HepG2 (cell line): ENCODE measurements around the gene C2orf81. TPM values are rescaled to one million over a fixed set of nuclear protein-coding genes. Genes with fewer than 3 reads are reported as not detected.

Source experiments
- CENPX ChIP-seq: sonication (generic); formaldehyde crosslinking; IDR thresholded peaks from 2 replicates; pipeline ENCODE4 v1.9.0; 2021; ENCODE audit warnings: mild to moderate bottlenecking, missing genetic modification reagents, moderate library complexity
- DNMT3B ChIP-seq: conservative IDR thresholded peaks from 2 replicates; pipeline ENCODE4 v1.6.1; 2016; ENCODE audit warnings: missing biosample characterization, control low read depth
- MIER2 ChIP-seq: IDR thresholded peaks from 2 replicates; pipeline ENCODE4 v1.6.1; 2016; ENCODE audit warnings: missing biosample characterization, missing genetic modification reagents
- PRMT3 ChIP-seq: sonication (generic); formaldehyde crosslinking; IDR thresholded peaks from 2 replicates; pipeline ENCODE4 v1.8.1; 2022; ENCODE audit warnings: low read depth, mild to moderate bottlenecking, moderate library complexity, missing genetic modification reagents, borderline replicate concordance
- REPIN1 ChIP-seq: sonication (generic); formaldehyde crosslinking; IDR thresholded peaks from 2 replicates; pipeline ENCODE4 v1.8.0; 2022; ENCODE audit warnings: missing genetic modification reagents, low read depth, mild to moderate bottlenecking, borderline replicate concordance
- RXRA ChIP-seq: sonication (generic); formaldehyde crosslinking; IDR thresholded peaks from 2 replicates; pipeline ENCODE4 v1.5.1; 2020; ENCODE audit warnings: missing genetic modification reagents
- SMARCE1 ChIP-seq: fragments of 450-650 bp; IDR thresholded peaks from 2 replicates; pipeline ENCODE4 v1.6.1; 2017; ENCODE audit warnings: borderline replicate concordance
- SOX13 ChIP-seq, 3 experiments: fragments of 450-650 bp in 1 of 3; sonication (generic) in 1 of 3; formaldehyde crosslinking in 1 of 3; IDR thresholded peaks in 2 of 3; conservative IDR thresholded peaks in 1 of 3; 2 replicates each; pipeline versions ENCODE4 v1.5.0 to v1.6.1; 2016 to 2020; ENCODE audit warnings: antibody characterized with exemption in 1 of 3, mild to moderate bottlenecking in 1 of 3, missing compliant biosample characterization in 1 of 3, missing genetic modification reagents in 1 of 3, moderate library complexity in 1 of 3
- SP1 ChIP-seq, 2 experiments: fragments of 450-650 bp in 1 of 2; sonication (generic) in 1 of 2; formaldehyde crosslinking in 1 of 2; IDR thresholded peaks; 2 replicates each; pipeline versions ENCODE4 v1.4.0 to v1.6.1; 2016 to 2020; ENCODE audit warnings: missing genetic modification reagents in 1 of 2
- STAT5B ChIP-seq: sonication (generic); formaldehyde crosslinking; IDR thresholded peaks from 2 replicates; pipeline ENCODE4 v1.4.0; 2020; ENCODE audit warnings: missing genetic modification reagents
- ZFP36 ChIP-seq: fragments of 150-350 bp; IDR thresholded peaks from 2 replicates; pipeline ENCODE4 v1.6.1; 2018; ENCODE audit warnings: borderline replicate concordance, low read length, low read depth; ENCODE audit not compliant: partially characterized antibody
- ZFP82 ChIP-seq: sonication (generic); formaldehyde crosslinking; IDR thresholded peaks from 2 replicates; pipeline ENCODE4 v1.5.1; 2020; ENCODE audit warnings: mild to moderate bottlenecking, missing genetic modification reagents, borderline replicate concordance
- ZFYVE20 ChIP-seq: sonication (generic); formaldehyde crosslinking; IDR thresholded peaks from 2 replicates; pipeline ENCODE4 v1.8.0; 2023; ENCODE audit warnings: low read depth, mild to moderate bottlenecking, moderate library complexity, missing genetic modification reagents, borderline replicate concordance
- ZNF510 ChIP-seq: sonication (generic); formaldehyde crosslinking; IDR thresholded peaks from 2 replicates; pipeline ENCODE4 v1.4.0; 2020; ENCODE audit warnings: low read depth, mild to moderate bottlenecking, missing genetic modification reagents
- ZNF543 ChIP-seq: sonication (generic); formaldehyde crosslinking; IDR thresholded peaks from 2 replicates; pipeline ENCODE4 v1.4.0; 2020; ENCODE audit warnings: mild to moderate bottlenecking, missing genetic modification reagents
- ZNF557 ChIP-seq: sonication (generic); formaldehyde crosslinking; IDR thresholded peaks from 2 replicates; pipeline ENCODE4 v1.4.0; 2020; ENCODE audit warnings: missing genetic modification reagents
- ZNF572 ChIP-seq: sonication (generic); formaldehyde crosslinking; IDR thresholded peaks from 2 replicates; pipeline ENCODE4 v1.5.1; 2020; ENCODE audit warnings: mild to moderate bottlenecking, missing genetic modification reagents
- ZNF616 ChIP-seq: sonication (generic); formaldehyde crosslinking; IDR thresholded peaks from 2 replicates; pipeline ENCODE4 v1.5.0; 2020; ENCODE audit warnings: low read depth, mild to moderate bottlenecking, missing genetic modification reagents
- ZNF737 ChIP-seq: sonication (generic); formaldehyde crosslinking; IDR thresholded peaks from 2 replicates; pipeline ENCODE4 v1.5.0; 2020; ENCODE audit warnings: missing genetic modification reagents, mild to moderate bottlenecking, borderline replicate concordance
- polyA plus RNA-seq, 8 experiments: library from polyadenylated mRNA; depleted of rRNA in 3 of 8; stranded (reverse) in 7 of 8; unstranded in 1 of 8; fragments of >200 nt; fragmentation: Illumina TruSeq in 4 of 8; extraction: Trizol in 4 of 8; gene quantifications; 2 replicates each; pipeline versions ENCODE4 v1.2.1 to v1.2.3, GENCODE V29; 2011 to 2016; ENCODE audit warnings: low read depth in 4 of 8, missing spikeins in 1 of 8, mixed read lengths in 1 of 8; ENCODE audit not compliant: insufficient read depth in 1 of 8
- total RNA-seq, 5 experiments: library from RNA; depleted of rRNA; stranded (reverse); fragments of >200 nt; fragmentation: Illumina TruSeq; extraction: Trizol; gene quantifications; 2 replicates each; pipeline ENCODE4 v1.2.3, GENCODE V29; 2016; ENCODE audit warnings: low read depth in 1 of 5
- TF ChIP-seq, protein P1 (sequence below): fragments of 450-650 bp; IDR thresholded peaks from 2 replicates; pipeline ENCODE4 v1.6.1; 2017; ENCODE audit warnings: mild to moderate bottlenecking
- TF ChIP-seq, protein P2 (sequence below): sonication (generic); IDR thresholded peaks from 2 replicates; pipeline ENCODE4 v1.6.1; 2016; ENCODE audit warnings: low read depth, borderline replicate concordance
- TF ChIP-seq, protein P3 (sequence below): sonication (generic); formaldehyde crosslinking; IDR thresholded peaks from 2 replicates; pipeline ENCODE4 v1.4.0; 2020; ENCODE audit warnings: missing genetic modification reagents, borderline replicate concordance

C2orf81 gene
- total and polyA plus RNA-seq, 2 of the 13 experiments (the other 11 are each of a cell fraction or from before 2014, with no cell fraction given) = 0.15 to 0.17 TPM

DNA sequence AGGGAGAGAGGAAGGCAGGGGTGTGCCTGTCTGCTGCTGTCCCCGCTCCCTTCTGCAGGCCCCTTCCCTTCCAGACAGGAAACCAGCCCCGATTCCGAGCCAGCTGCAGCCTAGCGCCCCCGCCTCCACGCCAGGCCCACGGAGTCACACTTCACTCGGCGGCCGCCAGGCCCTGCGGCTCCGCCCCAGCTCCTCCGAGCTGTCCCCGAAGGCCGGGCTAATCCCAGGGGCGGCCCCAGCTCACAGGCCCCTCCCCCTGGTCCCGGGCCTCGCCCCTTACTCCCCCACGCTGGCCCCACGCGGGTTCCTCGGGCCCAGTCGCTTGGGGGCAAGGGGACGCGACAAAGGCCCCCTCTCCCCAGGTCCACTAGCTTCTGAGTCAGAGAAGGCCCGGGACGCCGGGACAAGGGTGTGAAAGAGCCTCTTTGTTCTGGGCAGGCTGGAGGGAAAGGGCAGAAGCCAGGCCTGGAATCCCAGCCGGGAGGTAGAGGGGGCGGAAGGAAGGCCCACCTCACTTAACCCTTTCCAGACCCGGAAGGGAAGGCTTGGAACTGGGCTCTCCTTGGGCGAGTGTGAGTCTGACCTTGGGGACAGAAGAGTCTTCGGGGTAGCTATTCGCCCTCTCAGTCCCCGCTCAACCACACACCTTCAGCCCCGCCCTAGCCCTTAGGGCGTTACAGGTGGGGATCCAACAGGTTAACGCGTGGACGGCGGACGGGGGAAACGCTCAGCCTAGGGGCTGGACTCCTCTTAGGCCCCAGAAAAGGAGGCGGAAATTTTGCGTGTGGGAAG, 19.2 kb upstream of the C2orf81 start (continued):
- TF ChIP-seq, protein P1, sequence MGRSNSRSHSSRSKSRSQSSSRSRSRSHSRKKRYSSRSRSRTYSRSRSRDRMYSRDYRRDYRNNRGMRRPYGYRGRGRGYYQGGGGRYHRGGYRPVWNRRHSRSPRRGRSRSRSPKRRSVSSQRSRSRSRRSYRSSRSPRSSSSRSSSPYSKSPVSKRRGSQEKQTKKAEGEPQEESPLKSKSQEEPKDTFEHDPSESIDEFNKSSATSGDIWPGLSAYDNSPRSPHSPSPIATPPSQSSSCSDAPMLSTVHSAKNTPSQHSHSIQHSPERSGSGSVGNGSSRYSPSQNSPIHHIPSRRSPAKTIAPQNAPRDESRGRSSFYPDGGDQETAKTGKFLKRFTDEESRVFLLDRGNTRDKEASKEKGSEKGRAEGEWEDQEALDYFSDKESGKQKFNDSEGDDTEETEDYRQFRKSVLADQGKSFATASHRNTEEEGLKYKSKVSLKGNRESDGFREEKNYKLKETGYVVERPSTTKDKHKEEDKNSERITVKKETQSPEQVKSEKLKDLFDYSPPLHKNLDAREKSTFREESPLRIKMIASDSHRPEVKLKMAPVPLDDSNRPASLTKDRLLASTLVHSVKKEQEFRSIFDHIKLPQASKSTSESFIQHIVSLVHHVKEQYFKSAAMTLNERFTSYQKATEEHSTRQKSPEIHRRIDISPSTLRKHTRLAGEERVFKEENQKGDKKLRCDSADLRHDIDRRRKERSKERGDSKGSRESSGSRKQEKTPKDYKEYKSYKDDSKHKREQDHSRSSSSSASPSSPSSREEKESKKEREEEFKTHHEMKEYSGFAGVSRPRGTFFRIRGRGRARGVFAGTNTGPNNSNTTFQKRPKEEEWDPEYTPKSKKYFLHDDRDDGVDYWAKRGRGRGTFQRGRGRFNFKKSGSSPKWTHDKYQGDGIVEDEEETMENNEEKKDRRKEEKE = no peak
- no peak for TF ChIP-seq ZNF737 (CRISPR knock-in tag)
- TF ChIP-seq, protein P2, sequence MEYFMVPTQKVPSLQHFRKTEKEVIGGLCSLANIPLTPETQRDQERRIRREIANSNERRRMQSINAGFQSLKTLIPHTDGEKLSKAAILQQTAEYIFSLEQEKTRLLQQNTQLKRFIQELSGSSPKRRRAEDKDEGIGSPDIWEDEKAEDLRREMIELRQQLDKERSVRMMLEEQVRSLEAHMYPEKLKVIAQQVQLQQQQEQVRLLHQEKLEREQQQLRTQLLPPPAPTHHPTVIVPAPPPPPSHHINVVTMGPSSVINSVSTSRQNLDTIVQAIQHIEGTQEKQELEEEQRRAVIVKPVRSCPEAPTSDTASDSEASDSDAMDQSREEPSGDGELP = peak; percentile 64; the same call in 1 of the 2 replicates
- TF ChIP-seq ZNF543 = peak; percentile 95
- peak; percentile 92 for TF ChIP-seq REPIN1 (CRISPR knock-in tag)
- no peak for TF ChIP-seq ZFP36
- no peak; the same call in 1 of the 2 replicates for TF ChIP-seq DNMT3B (CRISPR knock-in tag)
- TF ChIP-seq ZFYVE20 (CRISPR knock-in tag) = 0 out of 2 replicates have a peak, but pooled peaks have one; percentile 1
- TF ChIP-seq STAT5B (CRISPR knock-in tag) = no peak
- TF ChIP-seq ZFP82 (CRISPR knock-in tag) = no peak
- peak; percentile 83 for TF ChIP-seq RXRA (CRISPR knock-in tag)
- TF ChIP-seq PRMT3 (CRISPR knock-in tag) = no peak
- TF ChIP-seq SOX13 (IDR thresholded peaks at IDR 0.05) = no peak; the same call in 1 of the 2 replicates
- peak in 1 of 2 experiments; percentile 69; a peak in 2 of 4 replicates for TF ChIP-seq SOX13 (CRISPR knock-in tag; conservative IDR thresholded peaks at IDR 0.05 in 1 of 2, IDR thresholded peaks at IDR 0.05 in 1 of 2)
- TF ChIP-seq CENPX (CRISPR knock-in tag) = no peak
- TF ChIP-seq, protein P3, sequence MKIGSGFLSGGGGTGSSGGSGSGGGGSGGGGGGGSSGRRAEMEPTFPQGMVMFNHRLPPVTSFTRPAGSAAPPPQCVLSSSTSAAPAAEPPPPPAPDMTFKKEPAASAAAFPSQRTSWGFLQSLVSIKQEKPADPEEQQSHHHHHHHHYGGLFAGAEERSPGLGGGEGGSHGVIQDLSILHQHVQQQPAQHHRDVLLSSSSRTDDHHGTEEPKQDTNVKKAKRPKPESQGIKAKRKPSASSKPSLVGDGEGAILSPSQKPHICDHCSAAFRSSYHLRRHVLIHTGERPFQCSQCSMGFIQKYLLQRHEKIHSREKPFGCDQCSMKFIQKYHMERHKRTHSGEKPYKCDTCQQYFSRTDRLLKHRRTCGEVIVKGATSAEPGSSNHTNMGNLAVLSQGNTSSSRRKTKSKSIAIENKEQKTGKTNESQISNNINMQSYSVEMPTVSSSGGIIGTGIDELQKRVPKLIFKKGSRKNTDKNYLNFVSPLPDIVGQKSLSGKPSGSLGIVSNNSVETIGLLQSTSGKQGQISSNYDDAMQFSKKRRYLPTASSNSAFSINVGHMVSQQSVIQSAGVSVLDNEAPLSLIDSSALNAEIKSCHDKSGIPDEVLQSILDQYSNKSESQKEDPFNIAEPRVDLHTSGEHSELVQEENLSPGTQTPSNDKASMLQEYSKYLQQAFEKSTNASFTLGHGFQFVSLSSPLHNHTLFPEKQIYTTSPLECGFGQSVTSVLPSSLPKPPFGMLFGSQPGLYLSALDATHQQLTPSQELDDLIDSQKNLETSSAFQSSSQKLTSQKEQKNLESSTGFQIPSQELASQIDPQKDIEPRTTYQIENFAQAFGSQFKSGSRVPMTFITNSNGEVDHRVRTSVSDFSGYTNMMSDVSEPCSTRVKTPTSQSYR = peak; percentile 58; the same call in 1 of the 2 replicates
- no peak for TF ChIP-seq SMARCE1
- peak; percentile 83; the same call in 1 of the 2 replicates for TF ChIP-seq ZNF510 (CRISPR knock-in tag)
- peak; percentile 52 for TF ChIP-seq MIER2 (CRISPR knock-in tag)
- TF ChIP-seq ZNF572 (CRISPR knock-in tag) = no peak
- no peak for TF ChIP-seq ZNF616 (CRISPR knock-in tag)
- 0 out of 2 replicates have a peak, but pooled peaks have one; percentile 9 for TF ChIP-seq SP1 (IDR thresholded peaks at IDR 0.05)
- TF ChIP-seq SP1 (CRISPR knock-in tag; IDR thresholded peaks at IDR 0.05) = peak; percentile 73
- TF ChIP-seq ZNF557 (CRISPR knock-in tag) = peak; percentile 84; the same call in 1 of the 2 replicates
